Measurements from ENCODE around the gene SPSB4. TPM values are rescaled to one million over a fixed set of nuclear protein-coding genes. Genes with fewer than 3 reads are reported as not detected.

Gene SPSB4
- total and polyA plus RNA-seq, 9 donors = 13.1 to 29.8 (median 26.6) TPM

- Histone ChIP-seq H3K4me1 (ENCODE audit: control insufficient read depth, insufficient read depth, low read length) (peaks cover 34% of the 10 kb centered on the region), H3K9me3 (replicated peaks; ENCODE audit: control insufficient read depth, low read depth, low read length) (peaks cover 6% of the 10 kb centered on the region), H3K27ac (ENCODE audit: low read length) (peak overlapping the region; percentile 54), H3K27me3 (ENCODE audit: control insufficient read depth, insufficient read depth, low read length) (no peaks in the 10 kb centered on the region), H3K36me3 (ENCODE audit: control insufficient read depth, insufficient read depth, low read length) (peaks cover 26% of the 10 kb centered on the region), H3K4me3 (ENCODE audit: low read length) (no peak overlapping the region)
- DNase-seq = peak; percentile 60
- WGBS (ENCODE audit: insufficient coverage) = no CpG with 5 or more reads among the region's 1 CpG
Observed at GRCh38 chr3:141063831-141064230, 12.7 kb downstream of the SPSB4 start.

- H3K27me3 ChIP-seq (ENCODE audit: control insufficient read depth, insufficient read depth, low read length) = no peaks in the 10 kb centered on the region
- peaks cover 1% of the 10 kb centered on the region for H3K9me3 ChIP-seq (replicated peaks; ENCODE audit: control insufficient read depth, low read depth, low read length)
- H3K4me3 ChIP-seq (ENCODE audit: low read length) = no peak overlapping the region
- H3K27ac ChIP-seq (ENCODE audit: low read length) = peak overlapping the region; percentile 63
- DNase-seq = peak; percentile 89
- WGBS (ENCODE audit: insufficient coverage) = no CpG with 5 or more reads among the region's 6 CpGs
- H3K36me3 ChIP-seq (ENCODE audit: control insufficient read depth, insufficient read depth, low read length) = peaks cover 27% of the 10 kb centered on the region
- H3K4me1 ChIP-seq (ENCODE audit: control insufficient read depth, insufficient read depth, low read length) = peaks cover 34% of the 10 kb centered on the region
Observed at GRCh38 chr3:141064255-141064926, 13.2 kb downstream of the SPSB4 start.

- H3K27ac ChIP-seq (ENCODE audit: low read length) = no peak overlapping the region
- no peaks in the 10 kb centered on the region for H3K9me3 ChIP-seq (replicated peaks; ENCODE audit: control insufficient read depth, low read depth, low read length)
- DNase-seq = no peak
- 81% methylated on average over 2 of the region's 4 CpGs for WGBS (ENCODE audit: insufficient coverage)
- H3K4me1 ChIP-seq (ENCODE audit: control insufficient read depth, insufficient read depth, low read length) = peaks cover 34% of the 10 kb centered on the region
- no peaks in the 10 kb centered on the region for H3K27me3 ChIP-seq (ENCODE audit: control insufficient read depth, insufficient read depth, low read length)
- no peak overlapping the region for H3K4me3 ChIP-seq (ENCODE audit: low read length)
- peaks cover 24% of the 10 kb centered on the region for H3K36me3 ChIP-seq (ENCODE audit: control insufficient read depth, insufficient read depth, low read length)
Observed at GRCh38 chr3:141065258-141065657, 14.1 kb downstream of the SPSB4 start.

- no peaks in the 10 kb centered on the region for H3K27me3 ChIP-seq (ENCODE audit: control insufficient read depth, insufficient read depth, low read length)
- peaks cover 27% of the 10 kb centered on the region for H3K36me3 ChIP-seq (ENCODE audit: control insufficient read depth, insufficient read depth, low read length)
- no peaks in the 10 kb centered on the region for H3K9me3 ChIP-seq (replicated peaks; ENCODE audit: control insufficient read depth, low read depth, low read length)
- WGBS (ENCODE audit: insufficient coverage) = 96% methylated on average over 71 of the region's 81 CpGs
- H3K27ac ChIP-seq (ENCODE audit: low read length) = no peak overlapping the region
- no peak for DNase-seq
- peaks cover 38% of the 10 kb centered on the region for H3K4me1 ChIP-seq (ENCODE audit: control insufficient read depth, insufficient read depth, low read length)
- no peak overlapping the region for H3K4me3 ChIP-seq (ENCODE audit: low read length)
Observed at GRCh38 chr3:141065841-141066805, 15.0 kb downstream of the SPSB4 start.

- Histone ChIP-seq H3K36me3 (ENCODE audit: control insufficient read depth, insufficient read depth, low read length) (peaks cover 30% of the 10 kb centered on the region), H3K27ac (ENCODE audit: low read length) (no peak overlapping the region), H3K9me3 (replicated peaks; ENCODE audit: control insufficient read depth, low read depth, low read length) (no peaks in the 10 kb centered on the region), H3K4me1 (ENCODE audit: control insufficient read depth, insufficient read depth, low read length) (peaks cover 44% of the 10 kb centered on the region), H3K4me3 (ENCODE audit: low read length) (no peak overlapping the region), H3K27me3 (ENCODE audit: control insufficient read depth, insufficient read depth, low read length) (no peaks in the 10 kb centered on the region)
- WGBS (ENCODE audit: insufficient coverage) = 61% methylated on average over 3 of the region's 8 CpGs
- DNase-seq = no peak
Observed at GRCh38 chr3:141067206-141067974, 16.2 kb downstream of the SPSB4 start.

- Histone ChIP-seq H3K27me3 (ENCODE audit: control insufficient read depth, insufficient read depth, low read length) (no peaks in the 10 kb centered on the region), H3K4me3 (ENCODE audit: low read length) (no peak overlapping the region), H3K9me3 (replicated peaks; ENCODE audit: control insufficient read depth, low read depth, low read length) (no peaks in the 10 kb centered on the region), H3K27ac (ENCODE audit: low read length) (no peak overlapping the region), H3K4me1 (ENCODE audit: control insufficient read depth, insufficient read depth, low read length) (peaks cover 39% of the 10 kb centered on the region), H3K36me3 (ENCODE audit: control insufficient read depth, insufficient read depth, low read length) (peaks cover 30% of the 10 kb centered on the region)
- no peak for DNase-seq
- WGBS (ENCODE audit: insufficient coverage) = no CpG with 5 or more reads among the region's 1 CpG
Observed at GRCh38 chr3:141070229-141070628, 19.1 kb downstream of the SPSB4 start.

GRCh38 chr3:141070727-141071357 is 19.7 kb downstream of the SPSB4 start:
- Histone ChIP-seq H3K4me1 (ENCODE audit: control insufficient read depth, insufficient read depth, low read length) (peaks cover 36% of the 10 kb centered on the region), H3K27ac (ENCODE audit: low read length) (no peak overlapping the region), H3K36me3 (ENCODE audit: control insufficient read depth, insufficient read depth, low read length) (peaks cover 30% of the 10 kb centered on the region), H3K9me3 (replicated peaks; ENCODE audit: control insufficient read depth, low read depth, low read length) (no peaks in the 10 kb centered on the region), H3K27me3 (ENCODE audit: control insufficient read depth, insufficient read depth, low read length) (no peaks in the 10 kb centered on the region), H3K4me3 (ENCODE audit: low read length) (no peak overlapping the region)
- WGBS (ENCODE audit: insufficient coverage) = 58% methylated on average over 9 of the region's 13 CpGs
- no peak for DNase-seq

- H3K36me3 ChIP-seq (ENCODE audit: control insufficient read depth, insufficient read depth, low read length) = peaks cover 26% of the 10 kb centered on the region
- H3K27me3 ChIP-seq (ENCODE audit: control insufficient read depth, insufficient read depth, low read length) = no peaks in the 10 kb centered on the region
- WGBS (ENCODE audit: insufficient coverage) = 57% methylated on average over 10 of the region's 12 CpGs
- H3K9me3 ChIP-seq (replicated peaks; ENCODE audit: control insufficient read depth, low read depth, low read length) = no peaks in the 10 kb centered on the region
- H3K4me1 ChIP-seq (ENCODE audit: control insufficient read depth, insufficient read depth, low read length) = peaks cover 44% of the 10 kb centered on the region
- H3K27ac ChIP-seq (ENCODE audit: low read length) = no peak overlapping the region
- no peak overlapping the region for H3K4me3 ChIP-seq (ENCODE audit: low read length)
- no peak for DNase-seq
Observed at GRCh38 chr3:141071681-141072260, 20.6 kb downstream of the SPSB4 start.

GRCh38 chr3:141072950-141073349 is 21.8 kb downstream of the SPSB4 start:
- H3K27me3 ChIP-seq (ENCODE audit: control insufficient read depth, insufficient read depth, low read length) = no peaks in the 10 kb centered on the region
- H3K4me3 ChIP-seq (ENCODE audit: low read length) = no peak overlapping the region
- WGBS (ENCODE audit: insufficient coverage) = no CpG with 5 or more reads among the region's 5 CpGs
- H3K9me3 ChIP-seq (replicated peaks; ENCODE audit: control insufficient read depth, low read depth, low read length) = no peaks in the 10 kb centered on the region
- no peak for DNase-seq
- H3K27ac ChIP-seq (ENCODE audit: low read length) = no peak overlapping the region
- peaks cover 46% of the 10 kb centered on the region for H3K4me1 ChIP-seq (ENCODE audit: control insufficient read depth, insufficient read depth, low read length)
- H3K36me3 ChIP-seq (ENCODE audit: control insufficient read depth, insufficient read depth, low read length) = peaks cover 16% of the 10 kb centered on the region

Measured in muscle of leg (tissue), 11 donors.